ENCODE data around the gene SFT2D3. TPM values are rescaled to one million over a fixed set of nuclear protein-coding genes. Genes with fewer than 3 reads are reported as not detected.

The SFT2D3 gene
- total RNA-seq, 1 donor from 2014 or later = 2.9 TPM

- intact Hi-C loops (cut with micrococcal nuclease) = no loop called here
- no peak for TF ChIP-seq CTCF (IDR thresholded peaks at IDR 0.05; ENCODE audit: borderline replicate concordance)
- no peaks in the 10 kb centered on the region for H3K9me3 ChIP-seq (replicated peaks)
- H3K4me1 ChIP-seq = peaks cover 7% of the 10 kb centered on the region
- H3K36me3 ChIP-seq = peaks cover 21% of the 10 kb centered on the region
- no peak for DNase-seq
- H3K4me3 ChIP-seq = no peak overlapping the region
- no peaks in the 10 kb centered on the region for H3K27me3 ChIP-seq (ENCODE audit: low read depth)
- H3K27ac ChIP-seq (replicated peaks) = no peak overlapping the region
Observed at GRCh38 chr2:127754186-127754585, 52.9 kb downstream of the SFT2D3 start.

Other genes with a start within 250 kb of the SFT2D3 start
- gene IWS1, start 175.0 kb upstream of the SFT2D3 start, total RNA-seq = 59.8 TPM
- gene MYO7B, start 165.8 kb upstream of the SFT2D3 start, total RNA-seq = 0.44 TPM
- 0.16 TPM for gene GPR17, start 55.3 kb upstream of the SFT2D3 start, total RNA-seq
- gene LIMS2, start 26.0 kb upstream of the SFT2D3 start, total RNA-seq = 173 TPM
- gene WDR33, start 109.7 kb downstream of the SFT2D3 start, total RNA-seq = 38.9 TPM
- gene POLR2D, start 156.7 kb downstream of the SFT2D3 start, total RNA-seq = 19.4 TPM
- gene AMMECR1L, start 184.5 kb downstream of the SFT2D3 start, total RNA-seq = 9.7 TPM